HCT116 (cell line): Measurements from ENCODE around the gene ERP29. TPM values are rescaled to one million over a fixed set of nuclear protein-coding genes. Genes with fewer than 3 reads are reported as not detected.

Experiments
- ATAC-seq: fragments of 200-7000 bp; cut with Tn5 transposase; 2 replicates; pipeline ENCODE4 v1.9.1; 2020; ENCODE audit warnings: mild to moderate bottlenecking, moderate library complexity
- BruUV-seq: library from RNA; stranded (reverse); fragments of 400-500 nt; replicated peaks from 2 replicates; lab custom pipeline; 2021; lab: Mats Ljungman, UMichigan
- CTCF ChIA-PET: fragments of 300-600 bp; sonication (Branson Sonifier 250); formaldehyde crosslinking; loops from one replicate; lab custom pipeline; 2021; ENCODE audit warnings: antibody characterized with exemption; lab: Charles Lee
- POLR2A ChIA-PET: fragments of 300-600, 350-600 bp; sonication (Branson Sonifier 250); formaldehyde crosslinking; loops from one replicate; lab custom pipeline; 2021; ENCODE audit warnings: antibody characterized with exemption; lab: Charles Lee
- RAD21 ChIA-PET, 2 experiments: fragments of 300-600 bp; sonication (Branson Sonifier 250); formaldehyde crosslinking; loops; one replicate each; lab custom pipeline; 2023; ENCODE audit warnings: low total read pairs in 2 of 2; ENCODE audit not compliant: uncharacterized antibody in 2 of 2, unreplicated experiment in 2 of 2, low non-redundant PET in 1 of 2; lab: Charles Lee
- DNase-seq: peaks from one replicate; pipeline ENCODE4 v3.0.0-alpha.2; 2010; ENCODE audit warnings: low read depth, low spot score
- H2AFZ ChIP-seq: fragments of 200-600 bp; shearing (Covaris generic), sonication (generic); 2 replicates; pipeline ENCODE4 v1.6.1; 2017; ENCODE audit warnings: low read depth, mixed run types, mixed read lengths, antibody characterized with exemption, low read length; ENCODE audit not compliant: poor library complexity, severe bottlenecking
- H3K27ac ChIP-seq: 2 replicates; pipeline ENCODE4 v1.5.1; 2012; ENCODE audit warnings: low read depth, low read length
- H3K27me3 ChIP-seq: fragments of 200-600 bp; sonication (generic); 2 replicates; pipeline ENCODE4 v1.6.1; 2016; ENCODE audit warnings: mixed run types, low read length, mixed read lengths; ENCODE audit not compliant: insufficient read depth
- H3K36me3 ChIP-seq, 2 experiments: fragments of 200-500 bp in 1 of 2; fragments of 200-600 bp in 1 of 2; sonication (Bioruptor generic) in 1 of 2; sonication (generic) in 1 of 2; 2 replicates each; pipeline versions ENCODE4 v1.5.1 to v1.6.1; 2014 to 2016; ENCODE audit warnings: low read length in 2 of 2, inconsistent platforms in 1 of 2, mixed read lengths in 1 of 2, mixed run types in 1 of 2; ENCODE audit not compliant: insufficient read depth in 2 of 2, control insufficient read depth in 1 of 2
- H3K4me1 ChIP-seq, 2 experiments: fragments of 200-600 bp in 1 of 2; sonication (generic) in 1 of 2; 2 replicates each; pipeline versions ENCODE4 v1.5.1 to v1.6.1; 2012 to 2017; ENCODE audit warnings: low read length in 2 of 2, inconsistent platforms in 1 of 2, mild to moderate bottlenecking in 1 of 2, mixed read lengths in 1 of 2, mixed run types in 1 of 2, moderate library complexity in 1 of 2; ENCODE audit not compliant: insufficient read depth in 2 of 2, control insufficient read depth in 1 of 2
- H3K4me2 ChIP-seq: fragments of 200-600 bp; sonication (generic); 2 replicates; pipeline ENCODE4 v1.6.1; 2017; ENCODE audit warnings: mixed run types, low read length, mixed read lengths
- H3K4me3 ChIP-seq, 2 experiments: fragments of 200-600 bp in 1 of 2; sonication (generic) in 1 of 2; replicated peaks in 1 of 2; 2 replicates each; pipeline ENCODE4 v1.5.1; 2011 to 2016; ENCODE audit warnings: low read length in 2 of 2, control low read depth in 1 of 2, low read depth in 1 of 2, mild to moderate bottlenecking in 1 of 2, mixed read lengths in 1 of 2, mixed run types in 1 of 2
- H3K79me2 ChIP-seq: fragments of 200-600 bp; sonication (generic); 2 replicates; pipeline ENCODE4 v1.6.1; 2017; ENCODE audit warnings: mild to moderate bottlenecking, mixed run types, low read length, moderate library complexity, mixed read lengths; ENCODE audit not compliant: insufficient read depth
- H3K9ac ChIP-seq: fragments of 200-600 bp; sonication (generic); 2 replicates; pipeline ENCODE4 v1.6.1; 2016; ENCODE audit warnings: low read length, mixed read lengths
- H3K9me2 ChIP-seq: fragments of 200-600 bp; sonication (generic), shearing (Covaris generic); 2 replicates; pipeline ENCODE4 v1.6.1; 2017; ENCODE audit warnings: mixed run types, mild to moderate bottlenecking, moderate library complexity; ENCODE audit not compliant: insufficient read depth
- H3K9me3 ChIP-seq, 2 experiments: fragments of 200-500 bp in 1 of 2; fragments of 200-600 bp in 1 of 2; sonication (Bioruptor generic) in 1 of 2; sonication (generic) in 1 of 2; 2 replicates each; pipeline ENCODE4 v1.6.1; 2014 to 2017; ENCODE audit warnings: low read length in 2 of 2, mixed read lengths in 2 of 2, inconsistent platforms in 1 of 2, low read depth in 1 of 2, mild to moderate bottlenecking in 1 of 2, mixed run types in 1 of 2, moderate library complexity in 1 of 2; ENCODE audit not compliant: control insufficient read depth in 1 of 2, insufficient read depth in 1 of 2
- H4K20me1 ChIP-seq: fragments of 200-600 bp; sonication (generic), shearing (Covaris generic); 2 replicates; pipeline ENCODE4 v1.6.1; 2017; ENCODE audit warnings: mixed run types, mild to moderate bottlenecking, moderate library complexity; ENCODE audit not compliant: insufficient read depth
- ATF3 ChIP-seq: IDR thresholded peaks from 2 replicates; pipeline ENCODE4 v1.6.1; 2012
- CBX3 ChIP-seq: IDR thresholded peaks from 2 replicates; pipeline ENCODE4 v1.6.1; 2012; ENCODE audit warnings: low read depth
- CEBPB ChIP-seq: IDR thresholded peaks from 2 replicates; pipeline ENCODE4 v1.6.1; 2012; ENCODE audit warnings: low read depth
- EGR1 ChIP-seq: IDR thresholded peaks from 2 replicates; pipeline ENCODE4 v1.6.1; 2012; ENCODE audit warnings: low read depth
- ELF1 ChIP-seq: IDR thresholded peaks from 2 replicates; pipeline ENCODE4 v1.6.1; 2012; ENCODE audit warnings: low read depth, borderline replicate concordance
- EZH2 ChIP-seq: fragments of 200-600 bp; sonication (generic); IDR thresholded peaks from 2 replicates; pipeline ENCODE4 v1.6.1; 2017; ENCODE audit warnings: antibody characterized with exemption, mixed run types
- FOSL1 ChIP-seq: IDR thresholded peaks from 2 replicates; pipeline ENCODE4 v1.6.1; 2012; ENCODE audit warnings: low read depth
- POLR2A ChIP-seq: IDR thresholded peaks from 2 replicates; pipeline ENCODE4 v1.7.0; 2011; ENCODE audit warnings: borderline replicate concordance; ENCODE audit not compliant: insufficient read depth, insufficient read length; ENCODE audit errors: extremely low read depth
- RAD21 ChIP-seq: IDR thresholded peaks from 2 replicates; pipeline ENCODE4 v1.6.1; 2012; ENCODE audit warnings: low read depth, mild to moderate bottlenecking
- REST ChIP-seq: IDR thresholded peaks from 2 replicates; pipeline ENCODE4 v1.6.1; 2012; ENCODE audit warnings: low read depth
- SIN3A ChIP-seq: IDR thresholded peaks from 2 replicates; pipeline ENCODE4 v1.6.1; 2012; ENCODE audit warnings: low read depth
- SP1 ChIP-seq: IDR thresholded peaks from 2 replicates; pipeline ENCODE4 v1.6.1; 2012; ENCODE audit warnings: low read depth
- SRF ChIP-seq: IDR thresholded peaks from 2 replicates; pipeline ENCODE4 v1.6.1; 2012; ENCODE audit warnings: low read depth
- ZBTB33 ChIP-seq: IDR thresholded peaks from 2 replicates; pipeline ENCODE4 v1.6.1; 2011; ENCODE audit warnings: mild to moderate bottlenecking, low read length, moderate library complexity; ENCODE audit not compliant: insufficient replicate concordance; ENCODE audit errors: extremely low read depth
- ZFX ChIP-seq: fragments of 450-650 bp; IDR thresholded peaks from 2 replicates; pipeline ENCODE4 v1.6.1; 2017
- ZNF274 ChIP-seq: fragments of 200-500 bp; sonication (Bioruptor generic); IDR thresholded peaks from 2 replicates; pipeline ENCODE4 v1.6.1; 2014; ENCODE audit warnings: mild to moderate bottlenecking, low read depth, low read length, inconsistent platforms
- intact Hi-C: fragments of 100-400 bp; cut with micrococcal nuclease; formaldehyde crosslinking; loops from 2 replicates; pipeline ENCODE4 v1.10.0; 2022
- total RNA-seq: library from RNA; stranded (reverse); gene quantifications from one replicate; pipeline ENCODE4 v1.2.1, GENCODE V29; 2021; ENCODE audit not compliant: unreplicated experiment
- TF ChIP-seq, protein P1 (sequence below), 3 experiments: fragments of 200-600 bp in 1 of 3; sonication (generic) in 1 of 3; IDR thresholded peaks in 2 of 3; conservative IDR thresholded peaks in 1 of 3; 2 replicates each; pipeline ENCODE4 v1.5.1; 2012 to 2017; ENCODE audit warnings: low read depth in 2 of 3, low read length in 2 of 3, antibody characterized with exemption in 1 of 3, borderline replicate concordance in 1 of 3, control low read depth in 1 of 3, mild to moderate bottlenecking in 1 of 3, mixed read lengths in 1 of 3, mixed run types in 1 of 3, moderate library complexity in 1 of 3; ENCODE audit not compliant: insufficient read depth in 1 of 3
- TF ChIP-seq, protein P2 (sequence below): IDR thresholded peaks from 2 replicates; pipeline ENCODE4 v1.6.1; 2012

The ERP29 gene
- total RNA-seq, 1 experiment from 2014 or later = 130 TPM

DNA sequence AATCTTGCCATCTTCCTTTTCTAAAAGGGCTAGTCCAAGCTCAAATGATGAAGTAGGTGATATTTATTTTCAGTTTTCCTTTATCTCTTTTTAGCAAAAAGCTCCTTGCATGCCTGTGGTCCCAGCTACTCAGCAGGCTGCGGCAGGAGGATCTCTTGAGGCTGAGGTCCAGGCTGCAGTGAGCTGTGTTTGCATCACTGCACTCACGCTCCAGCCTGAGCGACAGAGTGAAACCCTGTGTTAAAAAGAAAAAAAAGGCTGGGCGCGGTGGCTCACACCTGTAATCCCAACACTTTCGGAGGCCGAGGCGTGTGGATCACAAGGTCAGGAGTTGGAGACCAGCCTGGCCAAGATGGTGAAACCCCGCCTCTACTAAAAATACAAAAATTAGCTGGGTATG is 5.3 kb upstream of the ERP29 start:
- POLR2A ChIA-PET = interaction anchor here (1.0 kb wide), 1 partner anchor 12 kb away, joined by 3 read pairs; no protein-coding TSS in a partner anchor

More for the DNA sequence above, 5.3 kb upstream of the ERP29 start:
- no peak overlapping the region for H3K9ac ChIP-seq
- TF ChIP-seq CEBPB (no peak), SP1 (no peak), SIN3A (no peak), ZNF274 (no peak), EZH2 (no peak), FOSL1 (no peak), ZFX (no peak), EGR1 (no peak), ELF1 (no peak), SRF (no peak), POLR2A (no peak), REST (no peak), CBX3 (no peak), ATF3 (no peak), RAD21 (no peak), ZBTB33 (no peak)
- TF ChIP-seq, protein P1, sequence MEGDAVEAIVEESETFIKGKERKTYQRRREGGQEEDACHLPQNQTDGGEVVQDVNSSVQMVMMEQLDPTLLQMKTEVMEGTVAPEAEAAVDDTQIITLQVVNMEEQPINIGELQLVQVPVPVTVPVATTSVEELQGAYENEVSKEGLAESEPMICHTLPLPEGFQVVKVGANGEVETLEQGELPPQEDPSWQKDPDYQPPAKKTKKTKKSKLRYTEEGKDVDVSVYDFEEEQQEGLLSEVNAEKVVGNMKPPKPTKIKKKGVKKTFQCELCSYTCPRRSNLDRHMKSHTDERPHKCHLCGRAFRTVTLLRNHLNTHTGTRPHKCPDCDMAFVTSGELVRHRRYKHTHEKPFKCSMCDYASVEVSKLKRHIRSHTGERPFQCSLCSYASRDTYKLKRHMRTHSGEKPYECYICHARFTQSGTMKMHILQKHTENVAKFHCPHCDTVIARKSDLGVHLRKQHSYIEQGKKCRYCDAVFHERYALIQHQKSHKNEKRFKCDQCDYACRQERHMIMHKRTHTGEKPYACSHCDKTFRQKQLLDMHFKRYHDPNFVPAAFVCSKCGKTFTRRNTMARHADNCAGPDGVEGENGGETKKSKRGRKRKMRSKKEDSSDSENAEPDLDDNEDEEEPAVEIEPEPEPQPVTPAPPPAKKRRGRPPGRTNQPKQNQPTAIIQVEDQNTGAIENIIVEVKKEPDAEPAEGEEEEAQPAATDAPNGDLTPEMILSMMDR (IDR thresholded peaks at IDR 0.05 in 2 of 3, conservative IDR thresholded peaks at IDR 0.05 in 1 of 3; ENCODE audit: borderline replicate concordance in 1 of 3, insufficient read depth in 1 of 3, low read depth in 2 of 3, low read length in 2 of 3) = no peak
- TF ChIP-seq, protein P2, sequence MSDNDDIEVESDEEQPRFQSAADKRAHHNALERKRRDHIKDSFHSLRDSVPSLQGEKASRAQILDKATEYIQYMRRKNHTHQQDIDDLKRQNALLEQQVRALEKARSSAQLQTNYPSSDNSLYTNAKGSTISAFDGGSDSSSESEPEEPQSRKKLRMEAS = no peak
- no peak overlapping the region for H3K4me2 ChIP-seq
- BruUV-seq = no TSS peak
- H4K20me1 ChIP-seq = no peaks in the 10 kb centered on the region
- RAD21 ChIA-PET = no interaction called here
- H3K36me3 ChIP-seq = no peaks in the 10 kb centered on the region
- no peaks in the 10 kb centered on the region for H3K9me2 ChIP-seq
- peaks cover 20 to 27% of the 10 kb centered on the region in 2 experiments for H3K4me1 ChIP-seq
- ATAC-seq (no peak), DNase-seq (no peak)
- CTCF ChIA-PET = no interaction called here
- H3K9me3 ChIP-seq = no peaks in the 10 kb centered on the region
- H3K27ac ChIP-seq = no peak overlapping the region
- intact Hi-C loops = no loop called here
- H3K27me3 ChIP-seq = no peaks in the 10 kb centered on the region
- H3K79me2 ChIP-seq = peaks cover 15% of the 10 kb centered on the region
- no peak overlapping the region for H3K4me3 ChIP-seq
- H2AFZ ChIP-seq = no peak overlapping the region
